Sigmoid colon (tissue), 4 donors: Measurements from ENCODE around the gene ZNF771.

Experiments
- CTCF ChIP-seq, 4 experiments: fragments of 450-650 bp in 3 of 4; fragments of 200-600 bp in 1 of 4; IDR thresholded peaks; one replicate each; pipeline ENCODE4 v1.5.1; 2016 to 2019; ENCODE audit warnings: antibody characterized with exemption in 4 of 4, mild to moderate bottlenecking in 3 of 4, moderate library complexity in 2 of 4
- EP300 ChIP-seq, 4 donors: sonication (generic); formaldehyde crosslinking; IDR thresholded peaks; one replicate each; pipeline ENCODE4 v1.6.1; 2017; ENCODE audit warnings: antibody characterized with exemption in 4 of 4
- POLR2A ChIP-seq, 2 donors: fragments of 450-650 bp; IDR thresholded peaks; one replicate each; pipeline ENCODE4 v1.6.1; 2016; ENCODE audit warnings: antibody characterized with exemption in 2 of 2, mild to moderate bottlenecking in 2 of 2, moderate library complexity in 2 of 2

GRCh38 chr16:30445149-30445407, 37.7 kb downstream of the ZNF771 start:
- no peak for TF ChIP-seq CTCF (IDR thresholded peaks at IDR 0.05)
- no peak for TF ChIP-seq EP300 (IDR thresholded peaks at IDR 0.05)
- TF ChIP-seq POLR2A (IDR thresholded peaks at IDR 0.05) = no peak
